ENCODE data around the gene MAN1C1. TPM values are rescaled to one million over a fixed set of nuclear protein-coding genes. Genes with fewer than 3 reads are reported as not detected.
A peak's percentile ranks its signal among the peaks of the same experiment; 100 is the strongest.

Gene MAN1C1
- total RNA-seq, 2 donors from 2014 or later = 8.8 to 15.3 TPM

DNA sequence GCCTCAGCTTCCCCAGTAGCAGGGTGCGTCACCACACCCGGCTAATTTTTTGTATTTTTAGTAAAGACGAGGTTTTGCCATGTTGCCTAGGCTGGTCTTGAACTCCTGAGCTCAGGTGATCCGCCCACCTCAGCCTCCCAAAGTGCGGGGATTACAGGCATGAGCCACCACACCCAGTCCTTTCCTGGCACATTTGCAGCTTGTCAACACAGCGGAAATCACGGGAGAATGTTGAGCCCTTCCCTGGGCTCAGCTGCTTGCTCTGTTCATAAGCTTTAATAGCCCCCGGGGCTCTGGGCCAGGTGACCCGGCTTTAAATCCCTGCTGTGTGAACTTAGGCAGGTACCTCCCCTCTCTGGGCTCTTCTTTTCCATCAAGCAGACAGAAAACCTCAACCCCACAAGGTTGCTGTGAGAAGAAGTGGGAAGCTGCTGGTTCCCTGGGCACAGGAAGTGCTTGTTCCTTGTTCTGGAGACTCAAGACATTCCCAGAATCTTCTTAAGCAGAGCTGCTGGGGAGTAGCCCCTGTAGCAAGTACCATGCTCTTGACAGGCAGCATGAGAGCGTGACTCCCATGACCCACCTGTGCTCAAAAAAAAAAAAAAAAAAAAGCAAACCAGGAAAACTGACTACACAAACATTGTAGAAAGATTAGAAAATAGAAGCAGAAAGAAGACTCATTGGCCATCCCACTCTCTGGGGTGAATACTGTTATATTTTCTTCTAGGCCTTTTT, 168.9 kb downstream of the MAN1C1 start:
- no peak for ATAC-seq
- peaks cover 0 to 4% of the 10 kb centered on the region in 2 donors for H3K36me3 Mint-ChIP-seq
- H3K9me3 Mint-ChIP-seq = no peaks in the 10 kb centered on the region
- H3K27ac Mint-ChIP-seq = no peak overlapping the region
- no peak for DNase-seq (ENCODE audit: low spot score in 2 of 2)

DNA sequence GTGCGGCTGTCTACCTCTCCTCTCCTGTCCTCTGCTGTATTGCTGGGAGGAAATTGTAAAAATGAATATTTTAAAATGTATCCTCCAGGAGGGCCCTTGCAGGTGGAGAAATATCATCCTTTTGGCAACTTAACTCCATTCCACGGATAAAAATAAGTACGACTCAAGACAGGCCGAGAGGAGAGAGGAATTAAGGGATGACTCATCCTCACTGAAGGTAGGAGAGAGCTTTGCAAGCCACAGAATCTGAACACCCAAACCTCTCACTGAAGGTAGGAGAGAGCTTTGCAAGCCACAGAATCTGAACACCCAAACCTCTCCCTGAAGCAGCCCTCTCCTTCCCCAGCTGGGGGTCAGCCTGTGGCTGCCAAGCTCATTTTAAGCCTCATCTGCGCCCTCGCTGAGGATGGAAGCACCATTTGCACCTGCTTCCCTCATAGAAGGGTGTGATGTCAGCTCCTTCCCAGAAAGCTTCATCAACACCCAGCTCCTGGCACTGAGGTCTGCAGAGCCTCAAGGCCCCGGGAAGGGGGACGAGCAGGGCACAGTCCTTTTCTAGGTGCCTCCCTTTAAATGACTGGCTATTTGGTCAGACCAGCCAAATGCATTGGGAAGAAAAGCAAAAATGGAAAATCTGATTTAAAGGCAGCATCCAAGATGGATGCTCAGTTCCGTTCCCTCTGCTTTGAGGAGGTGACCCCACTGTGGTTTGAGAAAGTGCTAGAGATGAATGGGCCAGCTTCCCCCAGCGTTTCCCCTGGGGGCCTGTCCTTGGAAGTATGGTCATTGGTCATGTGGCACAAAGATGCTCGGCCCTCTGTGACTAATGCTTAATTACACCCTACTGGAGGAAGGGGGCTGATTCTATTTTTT, 170.5 kb downstream of the MAN1C1 start:
- DNase-seq (ENCODE audit: low spot score in 2 of 2) = no peak
- H3K9me3 Mint-ChIP-seq = no peaks in the 10 kb centered on the region
- H3K27ac Mint-ChIP-seq = peak overlapping the region in 1 of 2 donors; percentile 61
- ATAC-seq = peak; percentile 40 to 44
- H3K36me3 Mint-ChIP-seq = peaks cover 0 to 4% of the 10 kb centered on the region in 2 donors

DNA sequence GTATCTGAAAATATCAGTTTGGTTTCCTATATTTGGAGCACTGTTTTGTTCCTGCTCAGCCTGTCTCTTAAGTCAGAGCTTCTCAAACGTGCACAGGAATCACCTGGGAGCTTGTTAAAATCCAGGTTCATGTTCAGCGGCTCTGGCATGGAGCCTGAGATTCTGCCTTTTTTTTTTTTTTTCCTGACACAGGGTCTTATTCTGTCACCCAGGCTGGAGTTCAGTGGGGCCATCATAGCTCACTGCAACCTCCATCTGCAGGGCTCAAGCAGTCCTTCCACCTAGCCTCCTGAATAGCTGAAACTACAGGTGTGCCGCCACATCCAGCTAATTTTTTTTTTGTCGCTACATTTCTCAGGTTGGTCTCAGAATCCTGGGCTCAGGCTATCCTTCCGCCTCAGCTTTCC, 171.2 kb downstream of the MAN1C1 start:
- Mint-ChIP-seq H3K27ac (no peak overlapping the region), H3K36me3 (peaks cover 0 to 4% of the 10 kb centered on the region in 2 donors), H3K9me3 (no peaks in the 10 kb centered on the region)
- ATAC-seq (no peak), DNase-seq (ENCODE audit: low spot score in 2 of 2) (no peak)

GRCh38 chr1:25790472-25790871, 173.9 kb downstream of the MAN1C1 start:
- Mint-ChIP-seq H3K9me3 (peaks cover 0 to 5% of the 10 kb centered on the region in 2 donors), H3K27ac (peak overlapping the region in 1 of 2 donors; percentile 92), H3K36me3 (peaks cover 0 to 8% of the 10 kb centered on the region in 2 donors)

DNA sequence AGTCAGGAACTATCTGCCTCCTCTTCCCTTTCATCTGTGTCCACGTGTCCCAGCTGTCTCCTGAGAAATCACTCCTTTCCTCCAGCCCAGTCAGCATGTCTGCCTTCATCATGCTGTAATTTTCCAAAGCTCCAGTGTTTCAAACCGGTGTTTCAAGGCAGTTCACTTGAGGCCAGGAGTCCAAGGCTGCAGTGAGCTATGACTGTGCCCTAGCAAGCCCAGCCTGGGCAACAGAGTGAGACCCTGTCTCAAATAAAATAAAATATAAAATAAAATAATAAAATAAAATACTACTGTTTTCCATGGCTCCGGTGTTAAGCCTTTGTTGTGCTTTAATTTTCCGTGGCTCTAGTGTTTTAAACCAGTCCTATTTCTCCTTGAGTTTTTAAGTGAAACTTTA, 175.5 kb downstream of the MAN1C1 start:
- peaks cover 0 to 8% of the 10 kb centered on the region in 2 donors for H3K36me3 Mint-ChIP-seq
- DNase-seq (ENCODE audit: low spot score in 2 of 2) (no peak), ATAC-seq (no peak)
- H3K27ac Mint-ChIP-seq = no peak overlapping the region
- H3K9me3 Mint-ChIP-seq = peaks cover 0 to 5% of the 10 kb centered on the region in 2 donors

More at GRCh38 chr1:25790472-25790871, 173.9 kb downstream of the MAN1C1 start:
- DNase-seq (ENCODE audit: low spot score in 2 of 2) (no peak), ATAC-seq (no peak)

GRCh38 chr1:25793585-25794170, 177.1 kb downstream of the MAN1C1 start:
- Mint-ChIP-seq H3K27ac (no peak overlapping the region), H3K9me3 (peaks cover 0 to 5% of the 10 kb centered on the region in 2 donors), H3K36me3 (peaks cover 0 to 8% of the 10 kb centered on the region in 2 donors)
- ATAC-seq (no peak), DNase-seq (ENCODE audit: low spot score in 2 of 2) (no peak)

DNA sequence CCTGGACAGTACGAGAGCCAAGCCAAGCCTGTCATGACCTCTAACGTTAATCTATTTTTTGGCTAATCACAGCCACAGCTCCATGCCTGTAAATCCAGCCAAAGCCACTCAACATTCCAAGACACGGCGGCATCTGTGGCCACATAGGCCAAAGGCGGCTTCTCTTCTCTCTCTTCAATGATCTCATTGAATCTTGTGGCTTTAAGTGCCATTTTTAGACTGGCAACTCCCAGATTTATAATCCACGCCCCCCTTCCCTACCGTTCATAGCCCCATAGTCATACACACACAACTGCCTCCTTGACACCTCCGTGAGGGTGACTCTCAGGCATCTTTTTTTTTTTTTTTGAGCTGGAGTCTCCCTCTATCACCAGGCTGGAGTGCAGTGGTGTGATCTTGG, 177.7 kb downstream of the MAN1C1 start:
- Mint-ChIP-seq H3K36me3 (peaks cover 0 to 8% of the 10 kb centered on the region in 2 donors), H3K9me3 (peaks cover 0 to 5% of the 10 kb centered on the region in 2 donors), H3K27ac (no peak overlapping the region)
- DNase-seq (ENCODE audit: low spot score in 2 of 2) (no peak), ATAC-seq (no peak)

GRCh38 chr1:25795211-25795610, 178.6 kb downstream of the MAN1C1 start:
- no peak for DNase-seq (ENCODE audit: low spot score in 2 of 2)
- H3K9me3 Mint-ChIP-seq = peaks cover 0 to 5% of the 10 kb centered on the region in 2 donors
- no peak overlapping the region for H3K27ac Mint-ChIP-seq
- H3K36me3 Mint-ChIP-seq = peaks cover 0 to 8% of the 10 kb centered on the region in 2 donors
- ATAC-seq = no peak

GRCh38 chr1:25795946-25796810, 179.6 kb downstream of the MAN1C1 start:
- Mint-ChIP-seq H3K27ac (peak overlapping the region; percentile 74 to 85), H3K36me3 (peaks cover 0 to 16% of the 10 kb centered on the region in 2 donors), H3K9me3 (peaks cover 0 to 5% of the 10 kb centered on the region in 2 donors)
- ATAC-seq (peak; percentile 78), DNase-seq (ENCODE audit: low spot score in 2 of 2) (peak in 1 of 2 donors; percentile 51)

- peaks cover 0 to 5% of the 10 kb centered on the region in 2 donors for H3K9me3 Mint-ChIP-seq
- H3K36me3 Mint-ChIP-seq = peaks cover 0 to 20% of the 10 kb centered on the region in 2 donors
- peak overlapping the region; percentile 74 to 85 for H3K27ac Mint-ChIP-seq
- ATAC-seq (peak; percentile 46 to 52), DNase-seq (ENCODE audit: low spot score in 2 of 2) (peak; percentile 82 to 88)
These were observed 180.3 kb downstream of the MAN1C1 start for GRCh38 chr1:25796811-25797458.

DNA sequence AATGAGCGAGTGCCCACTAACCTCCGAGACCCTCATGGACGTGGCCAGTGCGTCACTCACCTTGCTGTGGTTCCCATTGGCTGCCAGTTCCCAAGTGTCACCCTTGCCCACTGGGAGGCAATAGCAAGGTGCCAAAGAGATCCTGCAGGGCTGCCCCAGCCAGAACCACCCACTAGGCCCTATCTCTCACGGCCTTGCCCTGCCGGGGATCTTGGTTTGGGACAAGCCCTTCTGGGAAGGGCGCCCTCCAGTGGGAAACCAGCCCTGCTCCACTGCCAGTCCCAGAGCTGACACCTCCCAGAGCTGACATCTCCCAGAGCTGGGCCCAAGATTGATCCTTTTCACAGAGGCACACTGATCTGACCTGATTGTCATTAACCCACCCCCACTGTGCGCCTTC, 181.3 kb downstream of the MAN1C1 start:
- peak overlapping the region in 1 of 2 donors; percentile 74 for H3K27ac Mint-ChIP-seq
- DNase-seq (ENCODE audit: low spot score in 2 of 2) = peak in 1 of 2 donors; percentile 53
- H3K9me3 Mint-ChIP-seq = peaks cover 0 to 5% of the 10 kb centered on the region in 2 donors
- H3K36me3 Mint-ChIP-seq = peaks cover 0 to 24% of the 10 kb centered on the region in 2 donors
- ATAC-seq = no peak

- no peak overlapping the region for H3K27ac Mint-ChIP-seq
- H3K36me3 Mint-ChIP-seq = peaks cover 0 to 24% of the 10 kb centered on the region in 2 donors
- peaks cover 0 to 5% of the 10 kb centered on the region in 2 donors for H3K9me3 Mint-ChIP-seq
- ATAC-seq = no peak
- DNase-seq (ENCODE audit: low spot score in 2 of 2) = no peak
These were observed 182.2 kb downstream of the MAN1C1 start for GRCh38 chr1:25798666-25799351.

DNA sequence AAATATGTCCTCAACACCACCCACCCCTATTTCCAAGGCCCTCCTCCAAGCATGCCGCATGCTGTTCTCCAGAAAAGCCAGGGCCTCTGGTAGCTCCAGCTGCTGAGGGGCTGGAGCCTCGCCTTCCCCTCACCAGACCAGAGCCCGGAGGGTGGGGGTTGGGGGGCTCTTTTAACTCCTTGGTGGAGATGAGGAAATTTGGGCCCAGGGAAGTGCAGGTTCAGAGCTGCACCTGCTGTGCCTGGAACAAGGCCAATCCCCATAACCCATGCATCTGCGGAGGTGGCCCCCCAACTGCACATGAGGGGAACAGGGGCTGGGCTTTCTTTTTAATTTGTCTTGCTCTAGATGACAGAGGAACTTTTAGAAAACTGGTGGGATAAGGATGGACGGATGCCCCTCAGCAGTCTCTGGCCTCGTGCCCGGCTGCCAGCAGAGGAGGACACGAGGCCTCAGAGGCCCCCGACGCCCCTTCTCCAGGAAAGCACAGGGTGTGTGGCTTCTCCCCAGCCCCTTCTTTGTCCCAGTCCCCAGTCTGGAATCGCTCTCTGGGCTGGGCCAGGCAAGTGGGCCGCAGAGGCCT, 182.9 kb downstream of the MAN1C1 start:
- no peak for ATAC-seq
- peaks cover 0 to 5% of the 10 kb centered on the region in 2 donors for H3K9me3 Mint-ChIP-seq
- peaks cover 0 to 24% of the 10 kb centered on the region in 2 donors for H3K36me3 Mint-ChIP-seq
- H3K27ac Mint-ChIP-seq = peak overlapping the region in 1 of 2 donors; percentile 46
- no peak for DNase-seq (ENCODE audit: low spot score in 2 of 2)

DNA sequence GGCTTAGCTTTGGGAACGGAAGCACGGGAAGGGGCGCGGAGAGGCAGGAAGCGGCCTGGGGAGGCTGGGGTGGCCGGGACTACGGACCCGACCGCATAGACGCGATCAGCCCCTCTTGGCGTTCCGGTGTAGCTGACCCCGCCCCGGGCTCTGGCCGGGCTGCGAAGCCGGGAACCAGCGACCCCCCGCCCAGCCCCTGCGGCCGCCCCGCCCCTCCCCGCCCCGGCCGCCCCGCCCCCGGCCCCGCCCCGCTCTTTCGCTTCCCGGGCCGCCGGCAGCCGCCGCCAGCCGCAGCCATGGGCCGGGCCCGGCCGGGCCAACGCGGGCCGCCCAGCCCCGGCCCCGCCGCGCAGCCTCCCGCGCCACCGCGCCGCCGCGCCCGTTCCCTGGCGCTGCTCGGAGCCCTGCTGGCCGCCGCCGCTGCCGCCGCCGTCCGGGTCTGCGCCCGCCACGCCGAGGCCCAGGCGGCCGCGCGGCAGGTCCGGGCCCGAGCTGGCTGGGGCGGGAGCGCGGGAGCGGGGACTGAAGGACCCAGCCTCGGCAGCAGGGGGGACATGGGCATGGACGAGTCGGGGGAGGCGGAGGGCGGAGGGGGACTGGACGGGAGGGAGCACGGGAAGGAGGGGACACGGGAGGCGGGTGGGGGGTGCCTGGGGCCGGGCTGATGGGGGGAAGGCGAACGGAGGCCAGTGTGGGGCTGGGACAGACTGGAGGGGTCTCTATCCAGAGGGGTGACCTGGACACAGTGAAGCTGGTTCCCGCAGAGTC, 183.5 kb downstream of the MAN1C1 start, which contains the start of gene SELENON:
SELENON (plus strand) TSS at position 259 of the 768 bp plus-strand sequence; CDS start at position 297, 38 bp downstream.
- Mint-ChIP-seq H3K27ac (peak within 1 kb of the TSS; percentile 64 to 84), H3K36me3 (peaks cover 0 to 19% of the 10 kb centered on the region in 2 donors), H3K9me3 (peaks cover 0 to 2% of the 10 kb centered on the region in 2 donors)
- ATAC-seq (peak; percentile 17 to 32), DNase-seq (ENCODE audit: low spot score in 2 of 2) (no peak)

Data from activated naive CD4-positive, alpha-beta T cell treated with anti-CD3 and anti-CD28 coated beads, Interleukin-2, amount 50 U/mL, for 72 hours (primary cell).